Spinal cord (tissue), 10 donors: Measurements from ENCODE around the gene ARHGAP18. TPM values are rescaled to one million over a fixed set of nuclear protein-coding genes. Genes with fewer than 3 reads are reported as not detected.
A peak's percentile ranks its signal among the peaks of the same experiment; 100 is the strongest.
"Not testable (repeated sequence)": the region's sequence is repeated elsewhere in the genome, so short reads cannot be mapped to it uniquely, and the experiment has no call there.

Experiments
- DNase-seq, 6 donors: peaks; one replicate each; pipeline versions ENCODE4 v3.0.0 to v3.0.0-alpha.2; 2013 to 2015; ENCODE audit warnings: low spot score in 6 of 6, low read depth in 4 of 6
- H3K27ac ChIP-seq: one replicate; pipeline ENCODE4 v1.5.1; 2013; ENCODE audit warnings: low read depth, low read length, control low read depth
- H3K27me3 ChIP-seq: one replicate; pipeline ENCODE4 v1.6.1; 2013; ENCODE audit warnings: low read length; ENCODE audit not compliant: control insufficient read depth, insufficient read depth
- H3K36me3 ChIP-seq: one replicate; pipeline ENCODE4 v1.6.1; 2013; ENCODE audit warnings: low read length; ENCODE audit not compliant: control insufficient read depth, insufficient read depth
- H3K4me1 ChIP-seq: one replicate; pipeline ENCODE4 v1.6.1; 2013; ENCODE audit warnings: low read length; ENCODE audit not compliant: control insufficient read depth, insufficient read depth
- H3K4me3 ChIP-seq: one replicate; pipeline ENCODE4 v1.5.1; 2013; ENCODE audit warnings: low read depth, low read length, control low read depth
- H3K9me3 ChIP-seq: one replicate; pipeline ENCODE4 v1.6.1; 2013; ENCODE audit warnings: low read length; ENCODE audit not compliant: control insufficient read depth, insufficient read depth
- WGBS: methylation state at CpG from one replicate; pipeline ENCODE4 v1.1.5; 2013; ENCODE audit warnings: missing lambda C conversion rate; ENCODE audit not compliant: insufficient coverage; 5-methylcytosine and 5-hydroxymethylcytosine counted together
- polyA plus RNA-seq, 2 donors: library from polyadenylated mRNA; unstranded; fragments of 120-200 nt; gene quantifications; one replicate each; pipeline ENCODE4 v1.2.1, GENCODE V29; 2013; ENCODE audit not compliant: insufficient read length in 2 of 2
- total RNA-seq, 2 donors: library from RNA; depleted of rRNA in 1 of 2; stranded (reverse); fragments of 120-200 nt in 1 of 2; fragments of >200 nt in 1 of 2; gene quantifications; one replicate each; pipeline versions ENCODE4 v1.2.3 to v1.2.4, GENCODE V29; 2013 to 2014
- donor health status: healthy.

The ARHGAP18 gene
- total and polyA plus RNA-seq, 4 donors: 8.0 to 18.6 (median 13.9) TPM

GRCh38 chr6:129570929-129571328 lies 139.0 kb downstream of the ARHGAP18 start:
- not testable (repeated sequence) for H3K36me3 ChIP-seq, DNase-seq, H3K9me3 ChIP-seq, H3K4me1 ChIP-seq, H3K27ac ChIP-seq, H3K27me3 ChIP-seq, H3K4me3 ChIP-seq
- no CpG with 5 or more reads among the region's 1 CpG for WGBS

DNA sequence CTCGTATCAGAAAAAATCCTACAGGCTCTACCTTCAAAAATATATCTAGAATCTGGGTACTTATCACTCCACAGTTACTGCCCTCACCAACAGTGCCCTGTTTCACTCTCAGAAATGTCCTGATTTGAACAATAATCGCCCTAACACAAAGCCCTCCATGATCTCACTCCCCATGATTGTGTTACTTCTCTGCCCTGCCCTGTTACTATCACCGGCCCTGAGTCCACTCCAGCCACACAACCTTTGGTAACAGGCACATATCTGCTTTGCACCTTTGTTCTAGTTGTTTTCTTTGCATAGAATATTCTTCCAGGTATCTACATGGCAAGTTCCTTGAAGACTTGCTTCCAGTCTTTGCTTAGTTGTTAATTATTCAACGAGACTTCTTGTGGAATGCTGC lies 142.0 kb downstream of the ARHGAP18 start:
- DNase-seq: no peak
- Histone ChIP-seq H3K27me3 (no peaks in the 10 kb centered on the region), H3K4me1 (no peaks in the 10 kb centered on the region), H3K36me3 (no peaks in the 10 kb centered on the region), H3K4me3 (no peak overlapping the region), H3K27ac (no peak overlapping the region), H3K9me3 (no peaks in the 10 kb centered on the region)
- 79% methylated on average over 3 of the region's 4 CpGs for WGBS

DNA sequence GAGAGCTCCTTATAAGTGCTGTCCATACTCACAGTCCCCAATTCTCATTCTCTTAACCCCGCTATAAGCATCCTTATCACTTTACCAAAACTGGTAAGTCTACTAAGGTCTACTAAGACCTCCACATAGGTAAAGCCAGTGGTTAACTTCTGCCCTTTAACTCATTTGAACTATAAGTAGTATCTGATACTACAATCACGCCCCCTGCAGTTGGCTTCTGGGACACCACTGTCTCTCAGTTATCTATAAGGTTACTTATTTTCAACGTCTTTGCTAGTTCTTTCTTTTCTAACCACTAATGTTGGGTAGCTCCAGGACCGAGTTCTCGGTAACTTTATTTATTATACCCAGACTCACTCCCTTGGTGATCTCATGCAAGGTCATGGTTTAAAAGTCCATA lies 142.6 kb downstream of the ARHGAP18 start:
- 74% methylated on average over 4 of the region's 5 CpGs for WGBS
- no peaks in the 10 kb centered on the region for H3K9me3 ChIP-seq
- no peak overlapping the region for H3K4me3 ChIP-seq
- no peaks in the 10 kb centered on the region for H3K4me1 ChIP-seq
- DNase-seq: no peak
- H3K27me3 ChIP-seq: no peaks in the 10 kb centered on the region
- H3K27ac ChIP-seq: no peak overlapping the region
- no peaks in the 10 kb centered on the region for H3K36me3 ChIP-seq

DNA sequence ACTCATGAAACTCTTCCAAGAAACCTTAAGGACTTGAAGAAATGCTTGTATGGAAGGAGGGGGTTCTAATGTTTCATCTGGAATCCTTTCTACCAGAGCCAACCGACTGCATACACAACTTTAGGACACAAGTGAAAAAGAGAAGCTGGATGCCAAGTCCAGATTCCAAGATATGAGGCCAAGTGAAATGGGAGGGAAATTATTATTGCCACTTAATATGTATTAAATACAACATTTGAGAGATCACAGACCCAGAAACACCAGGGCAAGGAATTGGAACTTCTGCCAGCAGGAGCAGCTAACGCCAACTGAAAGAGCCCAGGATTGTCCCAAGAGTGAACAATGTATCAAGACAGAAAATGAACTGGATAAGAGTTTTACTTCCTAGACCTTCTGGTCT lies 144.2 kb downstream of the ARHGAP18 start:
- WGBS: 71% methylated on average over 1 of the region's 2 CpGs
- no peaks in the 10 kb centered on the region for H3K27me3 ChIP-seq

DNA sequence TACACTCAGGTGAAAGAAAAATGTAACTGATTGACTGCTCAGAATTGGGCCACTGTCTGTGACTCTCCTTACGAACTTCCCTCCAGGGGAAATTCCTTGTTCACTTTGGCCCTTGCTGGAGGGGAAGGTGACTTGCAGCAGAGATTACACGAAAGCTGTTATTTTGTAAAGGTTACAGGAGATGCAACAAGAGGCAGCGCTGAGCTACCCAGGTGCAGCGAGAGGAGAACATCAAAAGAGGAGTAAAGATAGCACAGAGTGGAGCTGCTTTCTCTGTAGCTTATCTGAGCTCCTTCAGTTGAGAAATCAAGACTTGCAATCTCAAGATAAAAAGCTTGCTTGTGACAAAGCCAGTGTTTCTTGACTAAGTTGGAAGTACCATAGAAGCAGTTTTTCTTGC lies 144.6 kb downstream of the ARHGAP18 start:
- WGBS: 79% methylated on average over 3 of the region's 4 CpGs

More for the DNA sequence above, 144.2 kb downstream of the ARHGAP18 start:
- no peaks in the 10 kb centered on the region for H3K9me3 ChIP-seq
- H3K27ac ChIP-seq: no peak overlapping the region
- H3K4me3 ChIP-seq: no peak overlapping the region
- no peaks in the 10 kb centered on the region for H3K36me3 ChIP-seq
- H3K4me1 ChIP-seq: no peaks in the 10 kb centered on the region
- DNase-seq: no peak

GRCh38 chr6:129558248-129558647 lies 151.7 kb downstream of the ARHGAP18 start:
- H3K27me3 ChIP-seq: no peaks in the 10 kb centered on the region
- H3K9me3 ChIP-seq: peaks cover 2% of the 10 kb centered on the region
- WGBS: no CpG with 5 or more reads among the region's 1 CpG
- DNase-seq: no peak
- no peak overlapping the region for H3K4me3 ChIP-seq
- no peaks in the 10 kb centered on the region for H3K36me3 ChIP-seq
- H3K27ac ChIP-seq: no peak overlapping the region
- H3K4me1 ChIP-seq: no peaks in the 10 kb centered on the region

More for the DNA sequence above, 144.6 kb downstream of the ARHGAP18 start:
- H3K27ac ChIP-seq: no peak overlapping the region
- H3K27me3 ChIP-seq: no peaks in the 10 kb centered on the region
- H3K36me3 ChIP-seq: no peaks in the 10 kb centered on the region
- H3K4me3 ChIP-seq: no peak overlapping the region
- H3K4me1 ChIP-seq: no peaks in the 10 kb centered on the region
- no peak for DNase-seq
- H3K9me3 ChIP-seq: peaks cover 2% of the 10 kb centered on the region

DNA sequence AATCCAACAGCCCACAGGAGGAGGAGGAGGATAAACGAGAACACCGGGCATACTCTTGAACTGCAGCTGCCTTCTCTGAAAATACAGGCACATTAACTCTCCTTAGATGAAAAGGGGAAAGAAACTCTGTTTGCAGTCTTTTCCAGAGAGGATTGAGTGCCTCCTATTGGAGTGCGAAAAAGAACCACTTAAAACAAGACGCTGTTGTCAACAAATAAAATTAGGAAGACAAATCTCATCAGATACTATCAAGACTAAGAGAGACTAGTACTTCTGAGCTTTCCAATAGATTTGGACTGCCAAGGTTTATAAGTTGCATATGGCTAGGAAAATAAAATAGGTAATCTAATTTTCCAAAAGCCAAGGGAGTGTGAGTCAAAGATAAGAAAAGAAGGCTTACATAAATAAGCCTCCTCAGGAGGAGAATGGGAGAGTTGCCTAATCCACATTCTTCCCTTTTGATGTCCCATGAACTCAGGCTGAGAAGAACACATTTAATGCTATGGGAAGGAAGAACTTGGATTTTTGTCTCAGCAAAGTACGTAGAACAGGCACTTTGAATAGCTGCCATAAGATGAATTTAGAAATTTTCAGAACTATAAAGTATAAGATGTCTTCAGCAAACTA lies 154.7 kb downstream of the ARHGAP18 start:
- WGBS: no CpG with 5 or more reads among the region's 5 CpGs
- Histone ChIP-seq H3K27ac (peak overlapping the region; percentile 8), H3K36me3 (no peaks in the 10 kb centered on the region)

DNA sequence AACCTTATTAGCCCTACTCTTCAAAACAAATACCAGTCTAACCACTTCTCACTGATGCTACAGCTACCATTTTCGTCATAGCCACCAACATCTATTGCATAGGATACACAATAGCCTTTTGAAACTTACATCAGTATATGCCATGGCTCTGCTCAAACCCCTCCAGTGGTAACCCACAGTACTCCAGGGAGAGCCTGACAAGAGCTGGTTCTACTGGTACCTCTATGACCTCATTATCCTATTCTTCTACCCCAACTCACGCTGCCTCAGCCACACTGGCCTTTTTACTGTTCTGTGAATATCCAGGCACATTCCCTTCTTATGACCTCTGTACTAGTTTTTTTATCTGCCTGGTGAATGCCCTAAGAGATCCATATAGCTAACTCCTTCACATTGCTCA lies 157.6 kb downstream of the ARHGAP18 start:
- no peak for DNase-seq
- no peaks in the 10 kb centered on the region for H3K4me1 ChIP-seq
- 76% methylated on average over 2 of the region's 2 CpGs for WGBS
- no peaks in the 10 kb centered on the region for H3K27me3 ChIP-seq
- H3K36me3 ChIP-seq: no peaks in the 10 kb centered on the region
- no peaks in the 10 kb centered on the region for H3K9me3 ChIP-seq
- no peak overlapping the region for H3K27ac ChIP-seq
- no peak overlapping the region for H3K4me3 ChIP-seq

More for the DNA sequence above, 154.7 kb downstream of the ARHGAP18 start:
- H3K9me3 ChIP-seq: no peaks in the 10 kb centered on the region
- H3K4me1 ChIP-seq: no peaks in the 10 kb centered on the region
- peak in 1 of 6 donors; percentile 31 for DNase-seq
- H3K4me3 ChIP-seq: no peak overlapping the region
- no peaks in the 10 kb centered on the region for H3K27me3 ChIP-seq

DNA sequence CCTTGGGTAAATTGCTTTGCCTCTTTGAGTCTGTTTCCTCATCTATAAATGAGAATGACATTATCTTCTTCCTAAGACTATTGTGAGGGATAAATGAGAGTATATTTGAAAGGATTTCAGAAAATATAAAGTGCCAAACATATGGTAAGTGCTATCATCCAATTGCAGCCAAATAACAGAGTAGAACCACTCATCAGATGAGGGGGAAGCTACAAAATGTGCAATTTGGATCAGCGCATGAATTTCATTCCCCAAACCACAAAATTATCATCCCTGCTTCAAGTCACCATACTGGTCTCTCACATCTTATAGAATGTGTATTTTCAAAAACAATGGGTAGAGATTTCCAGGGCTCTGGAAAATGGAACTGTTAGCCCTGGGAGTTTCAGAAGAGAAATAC lies 158.5 kb downstream of the ARHGAP18 start:
- Histone ChIP-seq H3K4me1 (no peaks in the 10 kb centered on the region), H3K36me3 (no peaks in the 10 kb centered on the region), H3K9me3 (no peaks in the 10 kb centered on the region), H3K27me3 (no peaks in the 10 kb centered on the region), H3K4me3 (no peak overlapping the region), H3K27ac (no peak overlapping the region)
- DNase-seq: peak in 1 of 6 donors; percentile 52
- WGBS: no CpG with 5 or more reads among the region's 1 CpG

DNA sequence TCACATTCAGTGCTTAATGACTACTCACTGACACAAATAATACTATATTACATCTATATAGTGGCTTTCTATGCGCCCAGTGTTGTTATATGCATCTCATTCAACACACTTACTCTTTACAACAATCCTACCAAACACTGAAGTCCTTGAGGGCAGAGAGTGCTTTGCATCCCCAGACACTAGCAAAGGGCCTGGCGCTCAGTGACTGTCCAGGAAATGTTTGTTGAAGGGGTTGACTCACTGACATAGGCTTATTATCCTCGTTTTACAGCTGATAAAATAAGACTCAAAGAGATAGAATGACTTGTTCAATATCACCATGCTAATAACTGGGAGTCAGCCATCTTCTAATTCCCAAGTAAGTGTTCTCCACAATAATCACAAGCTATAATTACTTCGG lies 163.3 kb downstream of the ARHGAP18 start:
- no peaks in the 10 kb centered on the region for H3K27me3 ChIP-seq
- peak in 1 of 6 donors; percentile 70 for DNase-seq
- H3K27ac ChIP-seq: no peak overlapping the region
- no CpG with 5 or more reads among the region's 4 CpGs for WGBS
- H3K4me3 ChIP-seq: no peak overlapping the region
- H3K36me3 ChIP-seq: no peaks in the 10 kb centered on the region
- no peaks in the 10 kb centered on the region for H3K9me3 ChIP-seq
- H3K4me1 ChIP-seq: no peaks in the 10 kb centered on the region
